H1 (cell line): Measurements from ENCODE around the gene TBK1. TPM values are rescaled to one million over a fixed set of nuclear protein-coding genes. Genes with fewer than 3 reads are reported as not detected.

Experiments used
- CREB1 ChIP-seq: IDR thresholded peaks from 2 replicates; pipeline ENCODE4 v1.6.1; 2012; ENCODE audit warnings: inconsistent platforms
- POLR2A ChIP-seq, 2 experiments: IDR thresholded peaks; 1 replicate in 1 of 2; 2 replicates in 1 of 2; pipeline ENCODE4 v1.6.1; 2011; ENCODE audit warnings: low read depth in 2 of 2, low read length in 2 of 2, mild to moderate bottlenecking in 2 of 2; ENCODE audit errors: control extremely low read depth in 1 of 2
- polyA plus RNA-seq, 7 experiments: library from polyadenylated mRNA; depleted of rRNA in 3 of 7; stranded (reverse) in 5 of 7; unstranded in 2 of 7; fragments of >200 nt in 5 of 7; fragments of 200-250 nt in 2 of 7; gene quantifications; 1 replicate in 5 of 7; 2 replicates in 1 of 7; 4 replicates in 1 of 7; pipeline versions ENCODE4 v1.2.1 to v1.2.3, GENCODE V29; 2011 to 2013; ENCODE audit warnings: missing spikeins in 2 of 7, mixed read lengths in 2 of 7
- total RNA-seq: library from RNA; stranded (reverse); fragmentation: NEBNext Ultra II Directional; extraction: Animal tissue kit (Norgen Biotek cat#: 25700); gene quantifications from 2 replicates; pipeline ENCODE4 v1.2.1, GENCODE V29; 2021
- TF ChIP-seq, protein P1 (sequence below): IDR thresholded peaks from 2 replicates; pipeline ENCODE4 v1.6.1; 2011; ENCODE audit warnings: low read length, improper control_type of control experiment
- TF ChIP-seq, protein P2 (sequence below): IDR thresholded peaks from 2 replicates; pipeline ENCODE4 v1.6.1; 2012; ENCODE audit warnings: low read length, inconsistent platforms
- TF ChIP-seq, protein P3 (sequence below): fragments of 300-600 bp; sonication (generic); IDR thresholded peaks from 2 replicates; pipeline ENCODE4 v1.7.1; 2012; ENCODE audit warnings: low read length, moderate library complexity, mild to moderate bottlenecking, inconsistent platforms; ENCODE audit not compliant: insufficient replicate concordance
- TF ChIP-seq, protein P4 (sequence below), 3 experiments: IDR thresholded peaks; 1 replicate in 2 of 3; 2 replicates in 1 of 3; pipeline versions ENCODE4 v1.5.1 to v1.6.1; 2011; ENCODE audit warnings: low read length in 3 of 3, mild to moderate bottlenecking in 3 of 3, inconsistent platforms in 2 of 3, low read depth in 1 of 3, moderate library complexity in 1 of 3; ENCODE audit not compliant: insufficient read depth in 1 of 3; ENCODE audit errors: control extremely low read depth in 1 of 3

TBK1 gene
- total and polyA plus RNA-seq, 2 of the 8 experiments (the other 6 are each of a cell fraction or from before 2014, with no cell fraction given), result 5.3 to 20.4 TPM

DNA sequence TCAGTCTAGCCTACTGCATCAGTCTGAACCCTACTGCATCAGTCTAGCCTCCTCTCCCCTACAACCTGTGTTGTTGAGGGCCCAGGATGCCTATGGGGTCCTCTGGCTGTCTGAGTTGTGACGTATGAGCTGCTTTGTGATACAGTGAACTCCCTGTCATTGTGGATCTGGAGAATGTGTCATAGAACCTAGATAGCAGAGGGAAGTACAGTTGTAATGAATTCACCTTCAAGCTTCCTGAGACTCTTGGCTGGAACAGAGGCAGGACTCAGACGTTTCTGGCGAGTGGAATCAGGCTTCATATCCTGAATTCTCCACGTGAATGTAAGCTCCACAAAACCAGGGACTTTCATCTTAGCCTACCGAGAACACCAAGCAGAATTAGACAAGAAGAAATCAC lies 17.0 kb downstream of the TBK1 start (continued):
- TF ChIP-seq, protein P1, sequence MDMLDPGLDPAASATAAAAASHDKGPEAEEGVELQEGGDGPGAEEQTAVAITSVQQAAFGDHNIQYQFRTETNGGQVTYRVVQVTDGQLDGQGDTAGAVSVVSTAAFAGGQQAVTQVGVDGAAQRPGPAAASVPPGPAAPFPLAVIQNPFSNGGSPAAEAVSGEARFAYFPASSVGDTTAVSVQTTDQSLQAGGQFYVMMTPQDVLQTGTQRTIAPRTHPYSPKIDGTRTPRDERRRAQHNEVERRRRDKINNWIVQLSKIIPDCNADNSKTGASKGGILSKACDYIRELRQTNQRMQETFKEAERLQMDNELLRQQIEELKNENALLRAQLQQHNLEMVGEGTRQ, result no peak
- TF ChIP-seq, protein P2, sequence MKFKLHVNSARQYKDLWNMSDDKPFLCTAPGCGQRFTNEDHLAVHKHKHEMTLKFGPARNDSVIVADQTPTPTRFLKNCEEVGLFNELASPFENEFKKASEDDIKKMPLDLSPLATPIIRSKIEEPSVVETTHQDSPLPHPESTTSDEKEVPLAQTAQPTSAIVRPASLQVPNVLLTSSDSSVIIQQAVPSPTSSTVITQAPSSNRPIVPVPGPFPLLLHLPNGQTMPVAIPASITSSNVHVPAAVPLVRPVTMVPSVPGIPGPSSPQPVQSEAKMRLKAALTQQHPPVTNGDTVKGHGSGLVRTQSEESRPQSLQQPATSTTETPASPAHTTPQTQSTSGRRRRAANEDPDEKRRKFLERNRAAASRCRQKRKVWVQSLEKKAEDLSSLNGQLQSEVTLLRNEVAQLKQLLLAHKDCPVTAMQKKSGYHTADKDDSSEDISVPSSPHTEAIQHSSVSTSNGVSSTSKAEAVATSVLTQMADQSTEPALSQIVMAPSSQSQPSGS, result no peak
- no peak for TF ChIP-seq POLR2A (IDR thresholded peaks at IDR 0.05; ENCODE audit: control extremely low read depth in 1 of 2, low read depth in 2 of 2, low read length in 2 of 2)
- TF ChIP-seq, protein P3, sequence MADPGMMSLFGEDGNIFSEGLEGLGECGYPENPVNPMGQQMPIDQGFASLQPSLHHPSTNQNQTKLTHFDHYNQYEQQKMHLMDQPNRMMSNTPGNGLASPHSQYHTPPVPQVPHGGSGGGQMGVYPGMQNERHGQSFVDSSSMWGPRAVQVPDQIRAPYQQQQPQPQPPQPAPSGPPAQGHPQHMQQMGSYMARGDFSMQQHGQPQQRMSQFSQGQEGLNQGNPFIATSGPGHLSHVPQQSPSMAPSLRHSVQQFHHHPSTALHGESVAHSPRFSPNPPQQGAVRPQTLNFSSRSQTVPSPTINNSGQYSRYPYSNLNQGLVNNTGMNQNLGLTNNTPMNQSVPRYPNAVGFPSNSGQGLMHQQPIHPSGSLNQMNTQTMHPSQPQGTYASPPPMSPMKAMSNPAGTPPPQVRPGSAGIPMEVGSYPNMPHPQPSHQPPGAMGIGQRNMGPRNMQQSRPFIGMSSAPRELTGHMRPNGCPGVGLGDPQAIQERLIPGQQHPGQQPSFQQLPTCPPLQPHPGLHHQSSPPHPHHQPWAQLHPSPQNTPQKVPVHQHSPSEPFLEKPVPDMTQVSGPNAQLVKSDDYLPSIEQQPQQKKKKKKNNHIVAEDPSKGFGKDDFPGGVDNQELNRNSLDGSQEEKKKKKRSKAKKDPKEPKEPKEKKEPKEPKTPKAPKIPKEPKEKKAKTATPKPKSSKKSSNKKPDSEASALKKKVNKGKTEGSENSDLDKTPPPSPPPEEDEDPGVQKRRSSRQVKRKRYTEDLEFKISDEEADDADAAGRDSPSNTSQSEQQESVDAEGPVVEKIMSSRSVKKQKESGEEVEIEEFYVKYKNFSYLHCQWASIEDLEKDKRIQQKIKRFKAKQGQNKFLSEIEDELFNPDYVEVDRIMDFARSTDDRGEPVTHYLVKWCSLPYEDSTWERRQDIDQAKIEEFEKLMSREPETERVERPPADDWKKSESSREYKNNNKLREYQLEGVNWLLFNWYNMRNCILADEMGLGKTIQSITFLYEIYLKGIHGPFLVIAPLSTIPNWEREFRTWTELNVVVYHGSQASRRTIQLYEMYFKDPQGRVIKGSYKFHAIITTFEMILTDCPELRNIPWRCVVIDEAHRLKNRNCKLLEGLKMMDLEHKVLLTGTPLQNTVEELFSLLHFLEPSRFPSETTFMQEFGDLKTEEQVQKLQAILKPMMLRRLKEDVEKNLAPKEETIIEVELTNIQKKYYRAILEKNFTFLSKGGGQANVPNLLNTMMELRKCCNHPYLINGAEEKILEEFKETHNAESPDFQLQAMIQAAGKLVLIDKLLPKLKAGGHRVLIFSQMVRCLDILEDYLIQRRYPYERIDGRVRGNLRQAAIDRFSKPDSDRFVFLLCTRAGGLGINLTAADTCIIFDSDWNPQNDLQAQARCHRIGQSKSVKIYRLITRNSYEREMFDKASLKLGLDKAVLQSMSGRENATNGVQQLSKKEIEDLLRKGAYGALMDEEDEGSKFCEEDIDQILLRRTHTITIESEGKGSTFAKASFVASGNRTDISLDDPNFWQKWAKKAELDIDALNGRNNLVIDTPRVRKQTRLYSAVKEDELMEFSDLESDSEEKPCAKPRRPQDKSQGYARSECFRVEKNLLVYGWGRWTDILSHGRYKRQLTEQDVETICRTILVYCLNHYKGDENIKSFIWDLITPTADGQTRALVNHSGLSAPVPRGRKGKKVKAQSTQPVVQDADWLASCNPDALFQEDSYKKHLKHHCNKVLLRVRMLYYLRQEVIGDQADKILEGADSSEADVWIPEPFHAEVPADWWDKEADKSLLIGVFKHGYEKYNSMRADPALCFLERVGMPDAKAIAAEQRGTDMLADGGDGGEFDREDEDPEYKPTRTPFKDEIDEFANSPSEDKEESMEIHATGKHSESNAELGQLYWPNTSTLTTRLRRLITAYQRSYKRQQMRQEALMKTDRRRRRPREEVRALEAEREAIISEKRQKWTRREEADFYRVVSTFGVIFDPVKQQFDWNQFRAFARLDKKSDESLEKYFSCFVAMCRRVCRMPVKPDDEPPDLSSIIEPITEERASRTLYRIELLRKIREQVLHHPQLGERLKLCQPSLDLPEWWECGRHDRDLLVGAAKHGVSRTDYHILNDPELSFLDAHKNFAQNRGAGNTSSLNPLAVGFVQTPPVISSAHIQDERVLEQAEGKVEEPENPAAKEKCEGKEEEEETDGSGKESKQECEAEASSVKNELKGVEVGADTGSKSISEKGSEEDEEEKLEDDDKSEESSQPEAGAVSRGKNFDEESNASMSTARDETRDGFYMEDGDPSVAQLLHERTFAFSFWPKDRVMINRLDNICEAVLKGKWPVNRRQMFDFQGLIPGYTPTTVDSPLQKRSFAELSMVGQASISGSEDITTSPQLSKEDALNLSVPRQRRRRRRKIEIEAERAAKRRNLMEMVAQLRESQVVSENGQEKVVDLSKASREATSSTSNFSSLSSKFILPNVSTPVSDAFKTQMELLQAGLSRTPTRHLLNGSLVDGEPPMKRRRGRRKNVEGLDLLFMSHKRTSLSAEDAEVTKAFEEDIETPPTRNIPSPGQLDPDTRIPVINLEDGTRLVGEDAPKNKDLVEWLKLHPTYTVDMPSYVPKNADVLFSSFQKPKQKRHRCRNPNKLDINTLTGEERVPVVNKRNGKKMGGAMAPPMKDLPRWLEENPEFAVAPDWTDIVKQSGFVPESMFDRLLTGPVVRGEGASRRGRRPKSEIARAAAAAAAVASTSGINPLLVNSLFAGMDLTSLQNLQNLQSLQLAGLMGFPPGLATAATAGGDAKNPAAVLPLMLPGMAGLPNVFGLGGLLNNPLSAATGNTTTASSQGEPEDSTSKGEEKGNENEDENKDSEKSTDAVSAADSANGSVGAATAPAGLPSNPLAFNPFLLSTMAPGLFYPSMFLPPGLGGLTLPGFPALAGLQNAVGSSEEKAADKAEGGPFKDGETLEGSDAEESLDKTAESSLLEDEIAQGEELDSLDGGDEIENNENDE, result no peak
- TF ChIP-seq, protein P4, sequence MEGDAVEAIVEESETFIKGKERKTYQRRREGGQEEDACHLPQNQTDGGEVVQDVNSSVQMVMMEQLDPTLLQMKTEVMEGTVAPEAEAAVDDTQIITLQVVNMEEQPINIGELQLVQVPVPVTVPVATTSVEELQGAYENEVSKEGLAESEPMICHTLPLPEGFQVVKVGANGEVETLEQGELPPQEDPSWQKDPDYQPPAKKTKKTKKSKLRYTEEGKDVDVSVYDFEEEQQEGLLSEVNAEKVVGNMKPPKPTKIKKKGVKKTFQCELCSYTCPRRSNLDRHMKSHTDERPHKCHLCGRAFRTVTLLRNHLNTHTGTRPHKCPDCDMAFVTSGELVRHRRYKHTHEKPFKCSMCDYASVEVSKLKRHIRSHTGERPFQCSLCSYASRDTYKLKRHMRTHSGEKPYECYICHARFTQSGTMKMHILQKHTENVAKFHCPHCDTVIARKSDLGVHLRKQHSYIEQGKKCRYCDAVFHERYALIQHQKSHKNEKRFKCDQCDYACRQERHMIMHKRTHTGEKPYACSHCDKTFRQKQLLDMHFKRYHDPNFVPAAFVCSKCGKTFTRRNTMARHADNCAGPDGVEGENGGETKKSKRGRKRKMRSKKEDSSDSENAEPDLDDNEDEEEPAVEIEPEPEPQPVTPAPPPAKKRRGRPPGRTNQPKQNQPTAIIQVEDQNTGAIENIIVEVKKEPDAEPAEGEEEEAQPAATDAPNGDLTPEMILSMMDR (IDR thresholded peaks at IDR 0.05; ENCODE audit: control extremely low read depth in 1 of 3, insufficient read depth in 1 of 3, low read depth in 1 of 3, low read length in 3 of 3), result no peak
- TF ChIP-seq CREB1, result no peak
- TF ChIP-seq, all 59 proteins: peak for 0
